HG02678 (cell line): ENCODE data around the gene NKPD1.
A peak's percentile ranks its signal among the peaks of the same experiment; 100 is the strongest.

ENCODE experiments used
- ATAC-seq: cut with Tn5 transposase; IDR thresholded peaks from one replicate; pipeline ENCODE4 v1.9.1; 2021; ENCODE audit warnings: mild to moderate bottlenecking, moderate library complexity; ENCODE audit not compliant: unreplicated experiment

The NKPD1 gene

GRCh38 chr19:45173816-45174215 lies 13.0 kb upstream of the NKPD1 start:
- ATAC-seq = no peak

- no peak for ATAC-seq
These were observed 11.9 kb upstream of the NKPD1 start for GRCh38 chr19:45172611-45173208.

- ATAC-seq = no peak
These were observed 11.4 kb upstream of the NKPD1 start for GRCh38 chr19:45172173-45172572.

- no peak for ATAC-seq
These were observed 10.4 kb upstream of the NKPD1 start for GRCh38 chr19:45171211-45171623.

- no peak for ATAC-seq
These were observed 9.6 kb upstream of the NKPD1 start for GRCh38 chr19:45170146-45171106.

GRCh38 chr19:45169602-45170001 lies 8.8 kb upstream of the NKPD1 start:
- no peak for ATAC-seq

GRCh38 chr19:45168767-45169351 lies 8.1 kb upstream of the NKPD1 start:
- ATAC-seq = no peak

- ATAC-seq = no peak
These were observed 6.0 kb upstream of the NKPD1 start for GRCh38 chr19:45166723-45167252.

- peak; percentile 85 for ATAC-seq
These were observed 4.0 kb upstream of the NKPD1 start for GRCh38 chr19:45164577-45165335.

- peak; percentile 3 for ATAC-seq
These were observed 3.1 kb upstream of the NKPD1 start for GRCh38 chr19:45163751-45164460.

GRCh38 chr19:45163156-45163555 lies 2.4 kb upstream of the NKPD1 start:
- no peak for ATAC-seq

GRCh38 chr19:45162608-45163143 lies 1.9 kb upstream of the NKPD1 start:
- ATAC-seq = no peak

GRCh38 chr19:45161738-45162607 lies 1.2 kb upstream of the NKPD1 start:
- no peak for ATAC-seq

- no peak for ATAC-seq
These were observed 834 bp downstream of the NKPD1 start for GRCh38 chr19:45159971-45160324.

GRCh38 chr19:45159210-45159970 lies 1.4 kb downstream of the NKPD1 start:
- ATAC-seq = no peak

- no peak for ATAC-seq
These were observed 2.1 kb downstream of the NKPD1 start for GRCh38 chr19:45158503-45159209.

GRCh38 chr19:45156751-45157150 lies 4.0 kb downstream of the NKPD1 start:
- no peak for ATAC-seq
